MCF 10A (cell line): ENCODE results near the gene CEMIP. TPM values are rescaled to one million over a fixed set of nuclear protein-coding genes. Genes with fewer than 3 reads are reported as not detected.

Experiments
- BruUV-seq: library from RNA; stranded (reverse); fragments of 400-500 nt; replicated peaks from 2 replicates; lab custom pipeline; 2021; lab: Mats Ljungman, UMichigan
- CTCF ChIA-PET: fragments of 300-600 bp; sonication (Branson Sonifier 250); formaldehyde crosslinking; extraction: SDS; loops from one replicate; lab custom pipeline; 2021; ENCODE audit warnings: antibody characterized with exemption, inconsistent platforms; lab: Yijun Ruan, JAX
- POLR2A ChIA-PET: fragments of 300-600, 350-650 bp; sonication (Branson Sonifier 250); formaldehyde crosslinking; extraction: SDS; loops from one replicate; lab custom pipeline; 2020; ENCODE audit warnings: antibody characterized with exemption, inconsistent platforms; lab: Yijun Ruan, JAX
- DNase-seq: peaks from one replicate; pipeline ENCODE4 v3.0.0-alpha.2; 2018; ENCODE audit not compliant: unreplicated experiment
- H3K27ac Mint-ChIP-seq: one replicate; pipeline ENCODE4 v1.8.0; 2022; ENCODE audit warnings: mild to moderate bottlenecking, low read depth, mixed read lengths; ENCODE audit not compliant: unreplicated experiment
- H3K27me3 Mint-ChIP-seq: one replicate; pipeline ENCODE4 v1.8.0; 2022; ENCODE audit warnings: mixed read lengths; ENCODE audit not compliant: insufficient read depth, unreplicated experiment
- H3K36me3 Mint-ChIP-seq: one replicate; pipeline ENCODE4 v1.8.0; 2022; ENCODE audit warnings: mild to moderate bottlenecking, moderate library complexity, mixed read lengths; ENCODE audit not compliant: insufficient read depth, unreplicated experiment
- H3K4me1 Mint-ChIP-seq: one replicate; pipeline ENCODE4 v1.8.0; 2022; ENCODE audit warnings: mixed read lengths; ENCODE audit not compliant: insufficient read depth, unreplicated experiment
- H3K4me3 Mint-ChIP-seq: one replicate; pipeline ENCODE4 v1.8.0; 2022; ENCODE audit warnings: mild to moderate bottlenecking, moderate library complexity, mixed read lengths; ENCODE audit not compliant: unreplicated experiment
- H3K9me3 Mint-ChIP-seq: one replicate; pipeline ENCODE4 v1.8.0; 2022; ENCODE audit warnings: mixed read lengths; ENCODE audit not compliant: unreplicated experiment
- intact Hi-C: fragments of 100-400 bp; cut with micrococcal nuclease; formaldehyde crosslinking; loops from 2 replicates; pipeline ENCODE4 v1.14.1; 2022
- total RNA-seq: library from RNA; stranded (reverse); gene quantifications from 2 replicates; pipeline ENCODE4 v1.2.3, GENCODE V29; 2022
- TF ChIP-seq, protein P1 (sequence below): fragments of 200-600 bp; IDR thresholded peaks from one replicate; pipeline ENCODE4 v1.8.0; 2022; ENCODE audit warnings: antibody characterized with exemption, mild to moderate bottlenecking; ENCODE audit not compliant: unreplicated experiment

CEMIP gene
- total RNA-seq, 1 experiment from 2014 or later, result 0.14 TPM

DNA sequence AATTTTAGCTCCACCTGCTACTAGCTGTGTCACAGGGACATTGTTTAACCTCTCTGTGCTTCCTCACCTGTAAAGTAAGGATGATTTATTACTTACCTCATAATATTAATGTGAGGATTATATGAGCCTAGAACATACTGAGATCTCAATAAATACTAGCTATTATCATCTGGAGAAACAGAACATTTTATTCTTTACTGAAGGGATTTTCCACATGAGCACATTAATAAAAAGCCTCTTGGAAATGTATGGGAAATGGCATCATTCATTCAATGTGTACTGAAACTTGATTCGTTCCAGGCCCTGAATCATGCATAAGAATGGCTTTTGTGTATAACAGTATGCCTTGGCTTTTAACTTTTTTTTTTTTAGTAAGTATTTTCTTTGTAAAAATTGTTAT, 11.0 kb upstream of the CEMIP start:
- Mint-ChIP-seq H3K36me3 (no peaks in the 10 kb centered on the region), H3K4me3 (no peak overlapping the region), H3K4me1 (no peaks in the 10 kb centered on the region), H3K27me3 (no peaks in the 10 kb centered on the region), H3K27ac (peak overlapping the region; percentile 17), H3K9me3 (no peaks in the 10 kb centered on the region)
- intact Hi-C loops, result no loop called here
- DNase-seq, result no peak
- BruUV-seq, result no TSS peak
- POLR2A ChIA-PET, result interaction anchor here (0.7 kb wide), 1 partner anchor 238 kb away, joined by 3 read pairs; no protein-coding TSS in a partner anchor
- TF ChIP-seq, protein P1, sequence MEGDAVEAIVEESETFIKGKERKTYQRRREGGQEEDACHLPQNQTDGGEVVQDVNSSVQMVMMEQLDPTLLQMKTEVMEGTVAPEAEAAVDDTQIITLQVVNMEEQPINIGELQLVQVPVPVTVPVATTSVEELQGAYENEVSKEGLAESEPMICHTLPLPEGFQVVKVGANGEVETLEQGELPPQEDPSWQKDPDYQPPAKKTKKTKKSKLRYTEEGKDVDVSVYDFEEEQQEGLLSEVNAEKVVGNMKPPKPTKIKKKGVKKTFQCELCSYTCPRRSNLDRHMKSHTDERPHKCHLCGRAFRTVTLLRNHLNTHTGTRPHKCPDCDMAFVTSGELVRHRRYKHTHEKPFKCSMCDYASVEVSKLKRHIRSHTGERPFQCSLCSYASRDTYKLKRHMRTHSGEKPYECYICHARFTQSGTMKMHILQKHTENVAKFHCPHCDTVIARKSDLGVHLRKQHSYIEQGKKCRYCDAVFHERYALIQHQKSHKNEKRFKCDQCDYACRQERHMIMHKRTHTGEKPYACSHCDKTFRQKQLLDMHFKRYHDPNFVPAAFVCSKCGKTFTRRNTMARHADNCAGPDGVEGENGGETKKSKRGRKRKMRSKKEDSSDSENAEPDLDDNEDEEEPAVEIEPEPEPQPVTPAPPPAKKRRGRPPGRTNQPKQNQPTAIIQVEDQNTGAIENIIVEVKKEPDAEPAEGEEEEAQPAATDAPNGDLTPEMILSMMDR, result no peak
- CTCF ChIA-PET, result interaction anchor here (0.6 to 1.9 kb wide), 5 partner anchors 9 to 312 kb away, joined by 3 to 12 read pairs (median 4); partner anchors contain the start of gene CEMIP

DNA sequence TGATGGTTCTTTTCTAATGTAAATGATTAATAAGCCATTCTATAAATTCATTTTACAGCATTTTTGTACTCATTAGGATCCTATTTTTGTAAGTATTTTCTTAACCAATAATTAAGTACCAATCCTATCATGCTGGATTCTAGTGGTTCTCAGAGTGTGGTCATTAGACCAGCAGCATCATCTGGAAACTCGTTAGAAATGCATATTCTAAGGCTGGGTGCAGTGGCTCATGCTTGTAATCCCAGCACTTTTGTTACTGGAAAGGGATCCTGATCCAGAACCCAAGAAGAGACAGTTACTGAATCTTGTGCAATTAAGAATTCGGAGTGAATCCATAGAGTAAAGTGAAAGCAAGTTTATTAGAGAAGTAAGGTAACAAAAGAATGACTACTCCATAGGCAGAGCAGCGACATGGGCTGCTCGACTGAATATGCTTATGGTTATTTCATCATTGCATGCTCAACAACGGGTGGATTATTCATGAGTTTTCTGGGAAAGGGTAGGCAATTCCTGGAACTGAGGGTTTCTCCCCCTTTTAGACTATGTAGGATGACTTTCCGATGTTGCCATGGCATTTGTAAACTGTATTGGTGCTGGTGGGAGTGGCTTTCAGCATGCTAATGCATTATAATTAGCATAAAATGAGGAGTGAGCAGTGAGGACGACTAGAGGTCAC, 9.9 kb upstream of the CEMIP start:
- Mint-ChIP-seq H3K4me3 (no peak overlapping the region), H3K27ac (no peak overlapping the region), H3K36me3 (no peaks in the 10 kb centered on the region), H3K9me3 (no peaks in the 10 kb centered on the region), H3K27me3 (no peaks in the 10 kb centered on the region), H3K4me1 (no peaks in the 10 kb centered on the region)
- TF ChIP-seq, protein P1, result no peak
- no peak for DNase-seq
- ChIA-PET CTCF (interaction anchor here (1.9 kb wide), 1 partner anchor 8 kb away, joined by 12 read pairs; no protein-coding TSS in a partner anchor), POLR2A (no interaction called here)
- no TSS peak for BruUV-seq
- intact Hi-C loops, result no loop called here

DNA sequence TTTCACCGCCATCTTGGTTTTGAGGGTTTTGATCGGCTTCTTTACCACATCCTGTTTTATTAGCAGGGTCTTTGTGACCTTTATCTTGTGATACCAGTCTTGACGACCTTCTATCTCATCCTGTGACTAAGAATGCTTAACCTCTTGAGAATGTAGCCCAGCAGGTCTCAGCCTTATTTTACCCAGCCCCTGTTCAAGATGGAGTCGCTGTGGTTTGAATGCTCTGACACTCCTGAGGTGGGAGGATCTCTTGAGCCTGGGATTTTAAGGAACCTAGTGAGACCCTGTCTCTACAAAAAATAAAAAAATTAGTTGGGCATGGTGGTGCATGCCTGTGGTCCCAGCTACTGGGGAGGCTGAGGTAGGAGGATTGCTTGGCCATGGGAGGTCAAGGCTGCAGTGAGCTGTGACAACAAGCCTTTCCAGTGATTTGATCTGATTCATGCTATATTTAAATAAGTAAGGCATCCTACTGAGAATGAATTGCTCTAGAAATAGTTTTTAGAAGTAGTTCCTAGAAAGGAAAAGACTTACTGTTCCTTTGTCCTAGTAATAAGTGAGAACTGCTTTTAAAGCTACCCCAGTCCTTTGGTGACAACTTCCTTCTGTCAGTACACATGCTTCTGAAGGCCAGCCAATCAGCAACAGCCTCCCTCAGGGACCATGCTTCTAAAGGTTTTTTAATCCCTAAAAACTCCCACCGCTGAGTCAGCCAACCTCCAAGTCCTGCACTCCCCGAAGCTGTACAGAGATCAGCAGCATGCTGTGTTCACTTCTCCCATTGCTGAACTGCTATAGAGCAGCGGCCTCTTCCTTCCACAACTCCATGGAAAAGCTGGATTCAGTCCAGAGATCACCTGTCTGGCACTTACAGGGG, 9.1 kb upstream of the CEMIP start:
- intact Hi-C loops, result no loop called here
- Mint-ChIP-seq H3K4me3 (no peak overlapping the region), H3K9me3 (no peaks in the 10 kb centered on the region), H3K36me3 (no peaks in the 10 kb centered on the region), H3K4me1 (no peaks in the 10 kb centered on the region), H3K27me3 (no peaks in the 10 kb centered on the region), H3K27ac (no peak overlapping the region)
- no peak for DNase-seq
- BruUV-seq, result no TSS peak
- CTCF ChIA-PET, result interaction anchor here (0.6 to 0.7 kb wide), 2 partner anchors 301 to 308 kb away, joined by 3 read pairs; no protein-coding TSS in a partner anchor
- TF ChIP-seq, protein P1, result no peak
- POLR2A ChIA-PET, result no interaction called here

DNA sequence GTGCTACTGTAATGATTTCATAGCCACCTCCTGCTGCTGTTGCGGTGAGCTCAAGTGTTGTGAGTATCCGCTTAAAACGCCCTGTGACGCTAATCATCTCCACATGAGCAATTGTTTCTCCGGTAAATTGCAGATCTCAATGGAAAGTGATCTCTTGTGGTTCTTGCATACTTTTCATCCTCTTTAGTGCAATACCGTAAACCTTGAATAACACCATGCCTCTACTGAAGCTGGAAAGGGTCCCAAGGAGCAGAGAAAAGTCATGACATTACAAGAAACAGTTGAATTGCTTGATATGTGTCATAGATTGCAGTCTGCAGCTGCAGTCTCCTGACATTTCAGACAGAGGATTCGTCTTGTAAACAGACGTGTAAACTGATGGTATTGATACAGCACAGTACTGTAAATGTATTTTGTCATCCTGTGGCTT, 6.0 kb upstream of the CEMIP start:
- BruUV-seq, result no TSS peak
- Mint-ChIP-seq H3K27ac (no peak overlapping the region), H3K36me3 (no peaks in the 10 kb centered on the region), H3K4me3 (no peak overlapping the region), H3K4me1 (peaks cover 10% of the 10 kb centered on the region), H3K9me3 (no peaks in the 10 kb centered on the region), H3K27me3 (no peaks in the 10 kb centered on the region)
- ChIA-PET CTCF (interaction anchor here (0.6 to 1.4 kb wide), 7 partner anchors 113 to 1922 kb away, joined by 3 to 6 read pairs (median 4); no protein-coding TSS in a partner anchor), POLR2A (no interaction called here)
- TF ChIP-seq, protein P1, result no peak
- no peak for DNase-seq
- intact Hi-C loops, result no loop called here
